Ovary (tissue), 9 donors: Measurements from ENCODE around the gene TBPL1. TPM values are rescaled to one million over a fixed set of nuclear protein-coding genes. Genes with fewer than 3 reads are reported as not detected.

ENCODE experiments used
- DNase-seq, 5 donors: peaks; one replicate each; pipeline ENCODE4 v3.0.0-alpha.2; 2019 to 2020
- H3K27ac ChIP-seq, 2 donors: fragments of 200-600 bp; one replicate each; pipeline versions ENCODE4 v1.5.1 to v1.8.0; 2019 to 2022
- H3K27me3 ChIP-seq: fragments of 200-600 bp; one replicate; pipeline ENCODE4 v1.8.0; 2022
- H3K36me3 ChIP-seq: fragments of 200-600 bp; sonication (generic); one replicate; pipeline ENCODE4 v1.5.1; 2019
- H3K4me1 ChIP-seq: one replicate; pipeline ENCODE4 v1.8.1; 2013; ENCODE audit warnings: mild to moderate bottlenecking, moderate library complexity; ENCODE audit not compliant: insufficient read depth
- H3K4me3 ChIP-seq: fragments of 200-600 bp; sonication (generic); one replicate; pipeline ENCODE4 v1.5.1; 2017
- H3K9me3 ChIP-seq, 2 donors: fragments of 200-600 bp in 1 of 2; sonication (generic) in 1 of 2; one replicate each; pipeline versions ENCODE4 v1.5.1 to v1.8.1; 2013 to 2019; ENCODE audit warnings: mild to moderate bottlenecking in 1 of 2, moderate library complexity in 1 of 2
- EP300 ChIP-seq: sonication (generic); formaldehyde crosslinking; IDR thresholded peaks from one replicate; pipeline ENCODE4 v1.6.1; 2017; ENCODE audit warnings: antibody characterized with exemption
- POLR2A ChIP-seq: fragments of 450-650 bp; IDR thresholded peaks from one replicate; pipeline ENCODE4 v1.6.1; 2017; ENCODE audit warnings: antibody characterized with exemption, mild to moderate bottlenecking, moderate library complexity
- WGBS, 3 donors: extraction: QIAGEN DNeasy Blood & Tissue Kit in 1 of 3; methylation state at CpG; one replicate each; pipeline versions ENCODE4 v1.1.5 to v1.1.7; 2013 to 2017; 5-methylcytosine and 5-hydroxymethylcytosine counted together
- intact Hi-C, 4 donors: fragments of 100-400 bp; cut with DNase I; formaldehyde crosslinking; loops; one replicate each; pipeline versions ENCODE4 v1.11.0 to v1.15.1; 2022 to 2023
- polyA plus RNA-seq, 2 donors: library from polyadenylated mRNA; stranded (reverse); fragments of 200-250 nt in 1 of 2; fragments of 350-450 nt in 1 of 2; fragmentation: Illumina TruSeq in 1 of 2; extraction: RNeasy Lipid Tissue Mini Kit (QIAGEN cat#74804) in 1 of 2; gene quantifications; one replicate each; pipeline ENCODE4 v1.2.3, GENCODE V29; 2013 to 2014
- total RNA-seq, 7 donors: library from RNA; depleted of rRNA in 2 of 7; stranded (reverse); fragments of >200 nt in 2 of 7; fragmentation: NEBNext Ultra II Directional in 3 of 7; extraction: Animal tissue kit (Norgen Biotek cat#: 25700) in 3 of 7; gene quantifications; one replicate each; pipeline versions ENCODE4 v1.1.0 to v1.2.4, GENCODE V29; 2016 to 2023
- TF ChIP-seq, protein P1 (sequence below), 3 donors: fragments of 450-650 bp in 2 of 3; fragments of 200-600 bp in 1 of 3; IDR thresholded peaks; one replicate each; pipeline versions ENCODE4 v1.5.1 to v1.8.0; 2016 to 2022; ENCODE audit warnings: antibody characterized with exemption in 3 of 3, mild to moderate bottlenecking in 1 of 3
- donor health status: DM: no; HTN: no; CAD: no; lungs with moderate emphysema.
- donor health status: DM: no; HTN: no; CAD: no.
- donor health status: Bipolar disorder and iron deficiency.
- donor health status: DM: yes; HTN: yes; CAD: no.
- donor health status: DM: no; HTN: no; CAD: no.
- donor health status: DM: yes; HTN: yes; CAD: no.

TBPL1 gene
- total and polyA plus RNA-seq, 9 donors = 13.3 to 25.2 (median 18.6) TPM

DNA sequence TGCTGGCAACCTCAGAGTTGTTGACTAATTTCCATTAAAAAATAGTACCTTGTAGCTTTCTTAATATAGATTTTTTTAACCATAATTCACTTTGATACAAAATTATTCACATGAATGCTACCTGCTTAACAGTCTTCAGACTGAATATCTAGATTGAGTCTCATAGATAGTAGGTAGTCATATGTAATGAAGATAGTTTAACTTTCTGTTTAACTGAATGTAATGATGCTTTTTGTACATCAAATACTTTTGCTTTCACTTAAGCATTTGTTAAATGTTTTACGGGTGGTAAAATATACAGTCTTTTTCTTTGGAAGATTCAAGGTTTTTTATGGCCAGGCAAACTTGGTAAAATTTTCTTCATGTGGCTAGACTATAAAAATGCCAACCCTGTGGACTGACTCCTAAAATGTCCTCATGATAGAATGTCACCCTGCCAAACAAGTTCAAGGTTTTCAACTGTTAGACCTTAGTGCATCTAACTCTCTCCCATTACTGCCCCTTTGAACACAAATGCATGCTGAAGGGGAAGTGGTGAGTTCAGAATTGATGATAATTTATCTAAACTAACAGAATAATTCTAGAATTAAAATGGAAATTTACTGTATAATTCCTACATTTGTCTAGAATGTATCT lies 16.4 kb downstream of the TBPL1 start:
- H3K4me3 ChIP-seq = no peak overlapping the region
- no peaks in the 10 kb centered on the region for H3K27me3 ChIP-seq
- TF ChIP-seq, protein P1, sequence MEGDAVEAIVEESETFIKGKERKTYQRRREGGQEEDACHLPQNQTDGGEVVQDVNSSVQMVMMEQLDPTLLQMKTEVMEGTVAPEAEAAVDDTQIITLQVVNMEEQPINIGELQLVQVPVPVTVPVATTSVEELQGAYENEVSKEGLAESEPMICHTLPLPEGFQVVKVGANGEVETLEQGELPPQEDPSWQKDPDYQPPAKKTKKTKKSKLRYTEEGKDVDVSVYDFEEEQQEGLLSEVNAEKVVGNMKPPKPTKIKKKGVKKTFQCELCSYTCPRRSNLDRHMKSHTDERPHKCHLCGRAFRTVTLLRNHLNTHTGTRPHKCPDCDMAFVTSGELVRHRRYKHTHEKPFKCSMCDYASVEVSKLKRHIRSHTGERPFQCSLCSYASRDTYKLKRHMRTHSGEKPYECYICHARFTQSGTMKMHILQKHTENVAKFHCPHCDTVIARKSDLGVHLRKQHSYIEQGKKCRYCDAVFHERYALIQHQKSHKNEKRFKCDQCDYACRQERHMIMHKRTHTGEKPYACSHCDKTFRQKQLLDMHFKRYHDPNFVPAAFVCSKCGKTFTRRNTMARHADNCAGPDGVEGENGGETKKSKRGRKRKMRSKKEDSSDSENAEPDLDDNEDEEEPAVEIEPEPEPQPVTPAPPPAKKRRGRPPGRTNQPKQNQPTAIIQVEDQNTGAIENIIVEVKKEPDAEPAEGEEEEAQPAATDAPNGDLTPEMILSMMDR (IDR thresholded peaks at IDR 0.05) = no peak
- TF ChIP-seq POLR2A = no peak
- no peak for TF ChIP-seq EP300
- H3K27ac ChIP-seq = no peak overlapping the region
- H3K4me1 ChIP-seq = no peaks in the 10 kb centered on the region
- 72 to 84% (median 83%) methylated on average over 1 of the region's 1 CpG for WGBS, 3 donors
- DNase-seq = no peak
- H3K36me3 ChIP-seq = no peaks in the 10 kb centered on the region
- H3K9me3 ChIP-seq = no peaks in the 10 kb centered on the region
- intact Hi-C loops = loop anchor here in 1 of 4 donors (10.0 kb wide), 1 partner anchor 105 kb away; no protein-coding TSS in a partner anchor

DNA sequence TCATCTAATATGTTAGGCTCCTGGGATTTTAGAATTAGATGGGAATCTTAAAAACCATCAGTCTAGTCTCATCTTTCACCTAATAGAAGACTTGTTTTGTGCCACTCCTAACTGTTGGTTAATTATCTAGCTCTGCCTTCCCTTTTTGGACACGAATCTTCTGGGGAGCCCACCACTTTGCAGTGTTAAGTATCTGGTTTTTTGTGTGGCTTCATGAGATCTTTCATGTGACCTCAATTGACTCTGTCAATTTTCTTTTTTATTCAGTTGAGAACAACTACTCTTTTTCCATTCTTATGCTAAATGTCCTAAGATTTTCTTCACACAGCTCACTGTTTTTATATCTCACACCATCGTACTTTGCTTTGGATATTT lies 16.9 kb downstream of the TBPL1 start:
- Histone ChIP-seq H3K36me3 (no peaks in the 10 kb centered on the region), H3K4me3 (no peak overlapping the region), H3K27me3 (no peaks in the 10 kb centered on the region), H3K9me3 (no peaks in the 10 kb centered on the region), H3K27ac (no peak overlapping the region), H3K4me1 (no peaks in the 10 kb centered on the region)
- DNase-seq = no peak
- intact Hi-C loops = loop anchor here in 3 of 4 donors (5.0 to 10.0 kb wide), 4 partner anchors 45 to 105 kb away; no protein-coding TSS in a partner anchor
- TF ChIP-seq POLR2A (no peak), EP300 (no peak)
- TF ChIP-seq, protein P1 (IDR thresholded peaks at IDR 0.05) = no peak
- 55 to 69% (median 68%) methylated on average over 2 of the region's 2 CpGs for WGBS, 3 donors

DNA sequence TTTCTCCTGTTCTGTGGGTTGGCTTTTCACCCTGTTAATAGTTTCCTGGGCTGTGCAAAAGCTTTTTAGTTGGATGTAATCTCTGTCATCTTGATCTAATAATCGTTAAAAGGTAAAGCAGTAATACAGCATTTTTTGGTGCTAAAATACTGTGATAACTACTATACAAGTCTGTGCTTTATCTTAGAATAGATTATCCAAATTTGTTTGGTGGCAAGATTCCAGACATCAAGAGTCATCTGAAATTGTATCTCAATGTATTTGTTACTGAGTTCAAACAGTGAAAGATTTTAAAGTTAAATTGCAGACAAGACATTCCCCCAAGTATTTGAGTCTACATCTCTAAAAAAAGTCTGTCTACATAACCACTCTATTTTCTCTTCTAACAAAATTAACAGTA lies 18.8 kb downstream of the TBPL1 start:
- no peak overlapping the region for H3K27ac ChIP-seq
- intact Hi-C loops = loop anchor here in 2 of 4 donors (5.0 to 10.0 kb wide), 3 partner anchors 47 to 93 kb away; no protein-coding TSS in a partner anchor
- no peaks in the 10 kb centered on the region for H3K27me3 ChIP-seq
- no peaks in the 10 kb centered on the region for H3K4me1 ChIP-seq
- 65 to 75% (median 71%) methylated on average over 1 of the region's 1 CpG for WGBS, 3 donors
- H3K36me3 ChIP-seq = no peaks in the 10 kb centered on the region
- no peaks in the 10 kb centered on the region for H3K9me3 ChIP-seq
- DNase-seq = no peak
- TF ChIP-seq, protein P1 (IDR thresholded peaks at IDR 0.05) = no peak
- TF ChIP-seq EP300 = no peak
- no peak for TF ChIP-seq POLR2A
- H3K4me3 ChIP-seq = no peak overlapping the region

DNA sequence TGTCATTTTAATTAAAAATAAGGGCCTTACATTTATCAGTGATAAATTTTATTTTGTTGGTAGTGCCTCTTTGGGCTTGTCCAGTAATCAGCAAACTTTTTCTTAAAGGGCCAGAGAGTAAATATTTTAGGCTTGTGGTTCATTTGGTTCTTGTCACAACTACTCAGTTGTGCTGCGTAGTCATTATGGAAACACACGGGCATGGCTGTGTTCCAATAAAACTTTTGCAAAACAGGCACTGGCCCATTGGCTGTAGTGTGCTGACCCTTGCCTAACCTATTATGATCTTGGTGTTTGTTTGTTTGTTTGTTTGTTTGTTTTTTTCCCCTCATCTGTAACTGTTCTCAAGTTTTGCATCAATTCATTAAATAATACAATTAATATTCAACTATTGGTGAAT lies 19.4 kb downstream of the TBPL1 start:
- Histone ChIP-seq H3K36me3 (no peaks in the 10 kb centered on the region), H3K4me3 (no peak overlapping the region), H3K27ac (no peak overlapping the region), H3K9me3 (no peaks in the 10 kb centered on the region), H3K27me3 (no peaks in the 10 kb centered on the region), H3K4me1 (no peaks in the 10 kb centered on the region)
- DNase-seq = no peak
- TF ChIP-seq POLR2A (no peak), EP300 (no peak)
- TF ChIP-seq, protein P1 (IDR thresholded peaks at IDR 0.05) = no peak
- WGBS, 3 donors = 55 to 72% (median 63%) methylated on average over 2 of the region's 2 CpGs
- intact Hi-C loops = loop anchor here in 2 of 4 donors (5.0 to 10.0 kb wide), 3 partner anchors 48 to 92 kb away; no protein-coding TSS in a partner anchor
